ENCODE data around the gene LIMS2. TPM values are rescaled to one million over a fixed set of nuclear protein-coding genes. Genes with fewer than 3 reads are reported as not detected.
A peak's percentile ranks its signal among the peaks of the same experiment; 100 is the strongest.

Gene LIMS2
- 10 to 100 TPM in 2 of 3 donors, 1 to 10 TPM in 1; 9.5 to 27.9 (median 19.4) TPM for total RNA-seq

GRCh38 chr2:127675331-127676261 is at the start of gene LIMS2:
Gene LIMS2 (minus strand): TSS chr2:127675530. CDS start chr2:127675024, 506 bp downstream.
- TF ChIP-seq POLR2AphosphoS5 (IDR thresholded peaks at IDR 0.05) (no peak), POLR2A (IDR thresholded peaks at IDR 0.05) (no peak), CTCF (IDR thresholded peaks at IDR 0.05) (no peak)
- Histone ChIP-seq H3K27ac (peak within 1 kb of the TSS; percentile 74 to 89), H3K4me3 (peak within 1 kb of the TSS; percentile 61 to 82 (median 69)), H3K36me3 (no peaks in the 10 kb centered on the region), H3K4me1 (no peaks in the 10 kb centered on the region), H3K27me3 (peaks cover 0 to 10% of the 10 kb centered on the region in 2 donors), H3K9me3 (no peaks in the 10 kb centered on the region)
- DNase-seq (ENCODE audit: low spot score in 2 of 2): peak; percentile 51 to 52
- intact Hi-C loops (cut with DNase I; ENCODE audit: low total_unique reads): no loop called here

DNA sequence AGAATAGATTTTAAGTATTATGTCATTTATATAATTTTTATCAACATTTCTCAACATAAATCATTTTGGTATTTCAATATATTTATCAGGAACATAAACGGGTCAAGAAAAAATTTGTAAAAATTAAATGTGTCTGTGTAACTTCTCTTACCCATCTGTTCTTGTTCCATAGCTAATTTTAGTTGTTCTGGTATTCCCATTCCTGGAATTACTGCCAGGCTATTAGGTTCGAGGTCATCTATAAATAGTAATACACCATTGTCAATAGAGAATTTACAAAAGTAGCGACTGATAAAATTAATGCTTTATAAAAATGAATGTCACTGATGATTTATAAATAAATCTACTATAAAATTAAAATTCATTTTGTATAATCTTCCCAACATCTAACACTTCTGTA is 47.5 kb upstream of the LIMS2 start:
- TF ChIP-seq POLR2A (IDR thresholded peaks at IDR 0.05): no peak
- no peak for TF ChIP-seq CTCF (IDR thresholded peaks at IDR 0.05)
- no peak for TF ChIP-seq POLR2AphosphoS5 (IDR thresholded peaks at IDR 0.05)
- no peak for DNase-seq (ENCODE audit: low spot score in 2 of 2)

DNA sequence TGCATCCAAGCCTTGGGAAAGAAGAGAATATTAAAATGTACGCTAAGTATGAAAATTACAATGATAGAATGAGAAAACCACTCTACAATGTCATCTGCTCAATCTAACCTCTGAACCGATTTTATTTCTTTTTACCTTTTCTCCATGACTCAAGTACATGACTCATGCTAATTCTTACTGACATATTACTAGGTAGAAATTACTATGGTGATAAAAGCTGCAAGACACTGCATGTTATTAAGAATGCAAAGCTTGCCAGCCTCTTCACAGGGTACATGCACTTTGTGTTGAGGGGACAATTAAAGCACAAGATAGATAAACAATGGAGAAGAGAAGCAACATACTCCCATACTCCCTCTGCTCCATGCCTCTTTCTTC is 46.6 kb upstream of the LIMS2 start:
- no peaks in the 10 kb centered on the region for H3K9me3 ChIP-seq
- no peak for DNase-seq (ENCODE audit: low spot score in 2 of 2)
- H3K36me3 ChIP-seq: peaks cover 6% of the 10 kb centered on the region
- no peaks in the 10 kb centered on the region for H3K4me1 ChIP-seq
- no peak overlapping the region for H3K27ac ChIP-seq
- no peaks in the 10 kb centered on the region for H3K27me3 ChIP-seq
- TF ChIP-seq POLR2AphosphoS5 (IDR thresholded peaks at IDR 0.05) (no peak), POLR2A (IDR thresholded peaks at IDR 0.05) (no peak), CTCF (IDR thresholded peaks at IDR 0.05) (no peak)
- no peak overlapping the region for H3K4me3 ChIP-seq
- intact Hi-C loops (cut with DNase I; ENCODE audit: low total_unique reads): no loop called here

More for the DNA sequence above, 47.5 kb upstream of the LIMS2 start:
- H3K36me3 ChIP-seq: peaks cover 6% of the 10 kb centered on the region
- H3K27ac ChIP-seq: no peak overlapping the region
- no peak overlapping the region for H3K4me3 ChIP-seq
- intact Hi-C loops (cut with DNase I; ENCODE audit: low total_unique reads): no loop called here
- no peaks in the 10 kb centered on the region for H3K27me3 ChIP-seq
- no peaks in the 10 kb centered on the region for H3K9me3 ChIP-seq
- H3K4me1 ChIP-seq: no peaks in the 10 kb centered on the region

GRCh38 chr2:127721311-127721977 is 46.1 kb upstream of the LIMS2 start:
- Histone ChIP-seq H3K27ac (no peak overlapping the region), H3K9me3 (no peaks in the 10 kb centered on the region), H3K4me1 (no peaks in the 10 kb centered on the region), H3K36me3 (peaks cover 6% of the 10 kb centered on the region), H3K27me3 (no peaks in the 10 kb centered on the region), H3K4me3 (no peak overlapping the region)
- no peak for TF ChIP-seq POLR2A (IDR thresholded peaks at IDR 0.05)
- TF ChIP-seq CTCF (IDR thresholded peaks at IDR 0.05): no peak
- TF ChIP-seq POLR2AphosphoS5 (IDR thresholded peaks at IDR 0.05): no peak
- DNase-seq (ENCODE audit: low spot score in 2 of 2): no peak
- intact Hi-C loops (cut with DNase I; ENCODE audit: low total_unique reads): no loop called here

Measured in breast epithelium (tissue), 4 donors.